WI38 (cell line): ENCODE results near the gene HOXB8.

Experiments used
- H3K4me3 ChIP-seq: 2 replicates; pipeline ENCODE4 v1.5.1; 2011; ENCODE audit warnings: low read depth, mild to moderate bottlenecking, control low read depth, low read length
- CTCF ChIP-seq: IDR thresholded peaks from 2 replicates; pipeline ENCODE4 v1.5.1; 2012; ENCODE audit warnings: low read depth, mild to moderate bottlenecking, control low read depth, low read length

The HOXB8 gene

GRCh38 chr17:48584223-48584741 is 30.8 kb downstream of the HOXB8 start:
- peak overlapping the region; percentile 89 for H3K4me3 ChIP-seq
- TF ChIP-seq CTCF: no peak

GRCh38 chr17:48583708-48584222 is 31.3 kb downstream of the HOXB8 start:
- no peak for TF ChIP-seq CTCF
- peak overlapping the region; percentile 89 for H3K4me3 ChIP-seq

- peak overlapping the region; percentile 79 for H3K4me3 ChIP-seq
- no peak for TF ChIP-seq CTCF
These were observed 32.4 kb downstream of the HOXB8 start for GRCh38 chr17:48582750-48583069.

GRCh38 chr17:48579760-48580554 is 35.1 kb downstream of the HOXB8 start:
- no peak for TF ChIP-seq CTCF
- H3K4me3 ChIP-seq: peak overlapping the region; percentile 79

GRCh38 chr17:48579471-48579759 is 35.7 kb downstream of the HOXB8 start:
- H3K4me3 ChIP-seq: peak overlapping the region; percentile 79

GRCh38 chr17:48578616-48579470 is 36.2 kb downstream of the HOXB8 start:
- peak overlapping the region; percentile 79 for H3K4me3 ChIP-seq
- no peak for TF ChIP-seq CTCF

More at GRCh38 chr17:48579471-48579759, 35.7 kb downstream of the HOXB8 start:
- TF ChIP-seq CTCF: no peak
